ENCODE measurements around the gene EYA2. TPM values are rescaled to one million over a fixed set of nuclear protein-coding genes. Genes with fewer than 3 reads are reported as not detected.

EYA2 gene
- total and polyA plus RNA-seq, 2 of the 4 experiments (the other 2 are of a cell fraction) = 2.3 to 5.4 TPM

- H2AFZ ChIP-seq (replicated peaks; ENCODE audit: low read length, poor library complexity) = no peak overlapping the region
- no peak overlapping the region for H3K23ac ChIP-seq (ENCODE audit: low read depth, low read length)
- no peaks in the 10 kb centered on the region for H3K27me3 ChIP-seq (ENCODE audit: control insufficient read depth, insufficient read depth, low read length)
- no peak for TF ChIP-seq RAD21 (IDR thresholded peaks at IDR 0.05; ENCODE audit: low read length)
- TF ChIP-seq MXI1 (IDR thresholded peaks at IDR 0.05; ENCODE audit: borderline replicate concordance, low read depth, low read length) = no peak
- no peak for TF ChIP-seq MAZ (IDR thresholded peaks at IDR 0.05; ENCODE audit: borderline replicate concordance, low read depth, low read length)
- no peak for TF ChIP-seq SMC3 (IDR thresholded peaks at IDR 0.05; ENCODE audit: low read depth, low read length)
- TF ChIP-seq USF2 (IDR thresholded peaks at IDR 0.05; ENCODE audit: low read depth, low read length) = no peak
- no peak for TF ChIP-seq NFE2L2 (IDR thresholded peaks at IDR 0.05; ENCODE audit: low read depth, low read length)
- no peak for TF ChIP-seq BHLHE40 (IDR thresholded peaks at IDR 0.05; ENCODE audit: low read depth, low read length)
- no peak for TF ChIP-seq ELK1 (IDR thresholded peaks at IDR 0.05; ENCODE audit: borderline replicate concordance, low read depth, low read length)
- no peak for TF ChIP-seq FOS (IDR thresholded peaks at IDR 0.05; ENCODE audit: low read depth, low read length)
- TF ChIP-seq RCOR1 (IDR thresholded peaks at IDR 0.05; ENCODE audit: insufficient replicate concordance, low read length) = no peak
- TF ChIP-seq RFX5 (IDR thresholded peaks at IDR 0.05; ENCODE audit: low read depth, low read length) = no peak
- no peak overlapping the region for H3K18ac ChIP-seq (ENCODE audit: low read depth, low read length)
- H3K4me3 ChIP-seq (ENCODE audit: insufficient read depth, low read depth, low read length) = no peak overlapping the region
- H3K56ac ChIP-seq (ENCODE audit: extremely low read depth, insufficient read depth, low read length) = no peak overlapping the region
- no peak overlapping the region for H2BK15ac ChIP-seq (ENCODE audit: low read depth, low read length)
- H4K20me1 ChIP-seq (ENCODE audit: insufficient read depth, low read length) = no peaks in the 10 kb centered on the region
- H2BK5ac ChIP-seq (ENCODE audit: low read depth, low read length, poor library complexity, severe bottlenecking) = no peak overlapping the region
- H3K14ac ChIP-seq (replicated peaks; ENCODE audit: low read depth, low read length) = no peak overlapping the region
- H3K4ac ChIP-seq (ENCODE audit: low read depth, low read length) = no peak overlapping the region
- H3K79me1 ChIP-seq (ENCODE audit: low read depth in 1 of 2, low read length in 2 of 2) = no peaks in the 10 kb centered on the region
- H3K4me2 ChIP-seq (ENCODE audit: low read depth, low read length) = no peak overlapping the region
- H2AK5ac ChIP-seq (ENCODE audit: low read depth, low read length) = no peak overlapping the region
- no peak overlapping the region for H2BK20ac ChIP-seq (ENCODE audit: low read depth, low read length)
- no peak overlapping the region for H4K5ac ChIP-seq (ENCODE audit: low read depth, low read length)
- H2AK9ac ChIP-seq (replicated peaks; ENCODE audit: low read depth, low read length, poor library complexity) = no peak overlapping the region
- H3K27ac ChIP-seq (ENCODE audit: insufficient read depth, low read length) = no peak overlapping the region
- H3K4me1 ChIP-seq (ENCODE audit: control insufficient read depth, insufficient read depth, low read length) = peaks cover under 1% of the 10 kb centered on the region; the same call in 1 of the 2 replicates
- CTCF ChIA-PET = interaction anchor here (0.9 kb wide), 1 partner anchor 16 kb away, joined by 3 read pairs; no protein-coding TSS in a partner anchor
- peaks cover 3% of the 10 kb centered on the region; the same call in 1 of the 2 replicates for H3K9me3 ChIP-seq (ENCODE audit: control insufficient read depth, insufficient read depth, low read length)
- no peaks in the 10 kb centered on the region for H3K36me3 ChIP-seq (ENCODE audit: control insufficient read depth, insufficient read depth, low read length)
- H4K91ac ChIP-seq (ENCODE audit: insufficient read depth, low read depth, low read length) = no peak overlapping the region
- in situ Hi-C loops (cut with MboI; ENCODE audit: low sequenced_read_pairs) (no loop called here), intact Hi-C loops (cut with micrococcal nuclease) (no loop called here), dilution Hi-C loops (cut with HindIII; ENCODE audit: low sequenced_read_pairs, unreplicated experiment) (no loop called here)
- DNase-seq (no peak), ATAC-seq (ENCODE audit: low read depth) (no peak)
- POLR2A ChIA-PET (ENCODE audit: unreplicated experiment) = no interaction called here
- 87% methylated on average over 9 of the region's 14 CpGs; no CpG with 5 or more reads in 1 of the 2 experiments for WGBS, 2 experiments (ENCODE audit: extremely low coverage in 2 of 2, insufficient read length in 1 of 2)
- H3K9me1 ChIP-seq (ENCODE audit: insufficient read depth, low read length) = no peaks in the 10 kb centered on the region
- no peak overlapping the region for H2BK120ac ChIP-seq (ENCODE audit: low read depth, low read length)
- H3K9ac ChIP-seq (ENCODE audit: low read depth, low read length) = no peak overlapping the region
- no TSS peak for BruUV-seq (replicated peaks)
- H4K8ac ChIP-seq (ENCODE audit: low read depth in 2 of 2, low read length in 2 of 2) = no peak overlapping the region
These were observed 156.4 kb downstream of the EYA2 start for GRCh38 chr20:47050996-47051395.

Data from IMR-90 (cell line).